Measurements from ENCODE around the gene SYPL2.
A peak's percentile ranks its signal among the peaks of the same experiment; 100 is the strongest.

Gene SYPL2

GRCh38 chr1:109504974-109505373 is 38.6 kb downstream of the SYPL2 start:
- Histone ChIP-seq H3K4me3 (ENCODE audit: low read depth, low read length) (no peak overlapping the region), H3K36me3 (replicated peaks) (no peaks in the 10 kb centered on the region), H3K27me3 (replicated peaks) (peaks cover 4% of the 10 kb centered on the region), H3K27ac (no peak overlapping the region)
- DNase-seq = no peak
- TF ChIP-seq, protein P1, sequence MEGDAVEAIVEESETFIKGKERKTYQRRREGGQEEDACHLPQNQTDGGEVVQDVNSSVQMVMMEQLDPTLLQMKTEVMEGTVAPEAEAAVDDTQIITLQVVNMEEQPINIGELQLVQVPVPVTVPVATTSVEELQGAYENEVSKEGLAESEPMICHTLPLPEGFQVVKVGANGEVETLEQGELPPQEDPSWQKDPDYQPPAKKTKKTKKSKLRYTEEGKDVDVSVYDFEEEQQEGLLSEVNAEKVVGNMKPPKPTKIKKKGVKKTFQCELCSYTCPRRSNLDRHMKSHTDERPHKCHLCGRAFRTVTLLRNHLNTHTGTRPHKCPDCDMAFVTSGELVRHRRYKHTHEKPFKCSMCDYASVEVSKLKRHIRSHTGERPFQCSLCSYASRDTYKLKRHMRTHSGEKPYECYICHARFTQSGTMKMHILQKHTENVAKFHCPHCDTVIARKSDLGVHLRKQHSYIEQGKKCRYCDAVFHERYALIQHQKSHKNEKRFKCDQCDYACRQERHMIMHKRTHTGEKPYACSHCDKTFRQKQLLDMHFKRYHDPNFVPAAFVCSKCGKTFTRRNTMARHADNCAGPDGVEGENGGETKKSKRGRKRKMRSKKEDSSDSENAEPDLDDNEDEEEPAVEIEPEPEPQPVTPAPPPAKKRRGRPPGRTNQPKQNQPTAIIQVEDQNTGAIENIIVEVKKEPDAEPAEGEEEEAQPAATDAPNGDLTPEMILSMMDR (IDR thresholded peaks at IDR 0.05; ENCODE audit: low read depth, low read length, missing control alignments) = no peak
- in situ Hi-C loops (cut with HindIII; ENCODE audit: low pct_ligation_motif_present, low sequenced_read_pairs) = no loop called here

DNA sequence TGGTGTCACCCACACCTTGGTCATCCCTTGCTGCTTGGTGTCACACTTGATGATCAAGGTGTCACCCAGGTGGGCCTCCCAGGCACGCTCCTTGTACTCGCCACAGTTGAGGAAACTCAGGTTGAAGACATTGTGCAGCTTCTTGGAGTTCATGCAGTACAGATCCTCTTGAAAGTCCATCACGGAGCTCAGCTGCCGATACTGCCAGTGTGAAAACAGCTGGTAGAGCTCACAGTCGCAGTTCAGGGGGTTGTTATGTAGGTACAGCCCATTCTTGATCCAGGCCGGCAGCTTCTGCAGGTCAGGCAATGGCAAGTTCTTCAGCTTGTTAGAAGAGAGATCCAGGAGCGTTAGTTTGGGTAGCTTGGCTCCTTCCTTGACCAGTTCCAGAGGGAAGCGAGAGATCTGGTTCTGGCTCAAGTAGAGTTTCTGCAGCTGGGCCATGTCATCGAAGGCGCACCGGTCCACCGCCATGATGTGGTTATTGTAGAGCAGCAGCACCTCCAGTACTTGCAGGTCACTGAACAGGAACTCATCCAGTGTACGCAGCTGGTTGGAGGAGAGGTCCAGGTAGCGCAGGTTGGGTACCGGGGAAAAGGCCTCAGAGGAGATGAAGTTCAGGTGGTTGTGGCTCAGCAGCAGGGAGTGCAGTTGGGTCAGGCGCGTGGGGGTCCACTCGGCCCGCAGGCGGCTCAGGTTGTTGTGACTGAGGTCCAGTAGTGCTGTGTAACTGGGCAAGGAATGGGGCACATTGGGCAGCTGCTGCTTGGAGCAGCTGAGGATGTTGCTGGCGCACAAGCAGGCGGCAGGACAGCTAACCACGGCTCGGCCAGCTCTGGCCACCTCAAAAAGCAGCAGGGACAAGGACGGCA is 41.9 kb downstream of the SYPL2 start:
- TF ChIP-seq, protein P1 (IDR thresholded peaks at IDR 0.05; ENCODE audit: low read depth, low read length, missing control alignments) = no peak
- in situ Hi-C loops (cut with HindIII; ENCODE audit: low pct_ligation_motif_present, low sequenced_read_pairs) = no loop called here
- H3K27ac ChIP-seq = no peak overlapping the region
- H3K27me3 ChIP-seq (replicated peaks) = peaks cover 8% of the 10 kb centered on the region
- DNase-seq = no peak
- no peak overlapping the region for H3K4me3 ChIP-seq (ENCODE audit: low read depth, low read length)
- no peaks in the 10 kb centered on the region for H3K36me3 ChIP-seq (replicated peaks)

- in situ Hi-C loops (cut with HindIII; ENCODE audit: low pct_ligation_motif_present, low sequenced_read_pairs) = no loop called here
- H3K27ac ChIP-seq = no peak overlapping the region
- peaks cover 8% of the 10 kb centered on the region for H3K27me3 ChIP-seq (replicated peaks)
- DNase-seq = no peak
- no peaks in the 10 kb centered on the region for H3K36me3 ChIP-seq (replicated peaks)
- TF ChIP-seq, protein P1 (IDR thresholded peaks at IDR 0.05; ENCODE audit: low read depth, low read length, missing control alignments) = no peak
- H3K4me3 ChIP-seq (ENCODE audit: low read depth, low read length) = no peak overlapping the region
Observed at GRCh38 chr1:109508873-109509175, 42.5 kb downstream of the SYPL2 start.

GRCh38 chr1:109509176-109510134 is 43.1 kb downstream of the SYPL2 start, which contains the start of gene AMIGO1:
Gene AMIGO1 (minus strand): TSS chr1:109509727. CDS start chr1:109508912, 815 bp downstream.
- no peak within 1 kb of the TSS for H3K27ac ChIP-seq
- in situ Hi-C loops (cut with HindIII; ENCODE audit: low pct_ligation_motif_present, low sequenced_read_pairs) = no loop called here

DNA sequence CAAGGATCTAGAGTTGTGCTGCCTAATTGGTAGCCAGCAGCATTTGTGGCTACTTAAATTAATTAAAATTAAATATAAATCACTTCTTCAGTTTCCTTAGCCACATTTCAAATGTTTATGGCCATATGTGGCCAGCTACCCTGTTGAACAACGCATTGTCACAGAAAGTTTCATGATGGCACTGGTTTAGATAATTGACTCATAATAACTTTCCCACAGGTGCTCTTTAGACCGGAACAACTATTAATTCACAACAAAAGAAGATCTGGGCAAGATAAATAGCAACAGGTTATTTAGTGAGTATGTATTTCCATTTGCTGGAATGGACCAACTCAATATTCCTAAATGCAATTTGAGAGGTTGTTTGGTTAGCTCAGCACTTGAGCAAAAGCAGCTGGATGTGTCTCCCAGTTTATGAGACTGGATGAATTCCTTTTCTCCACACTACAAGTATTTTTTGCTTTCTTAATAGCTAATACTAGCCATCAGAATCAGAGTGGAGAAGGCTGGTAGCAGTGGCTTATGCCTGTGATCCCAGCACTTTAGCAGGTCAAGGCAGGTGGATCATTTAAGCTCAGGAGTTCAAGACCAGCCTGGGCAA is 46.9 kb downstream of the SYPL2 start:
- DNase-seq = no peak
- peaks cover 8% of the 10 kb centered on the region for H3K27me3 ChIP-seq (replicated peaks)
- H3K36me3 ChIP-seq (replicated peaks) = no peaks in the 10 kb centered on the region
- in situ Hi-C loops (cut with HindIII; ENCODE audit: low pct_ligation_motif_present, low sequenced_read_pairs) = no loop called here
- no peak overlapping the region for H3K27ac ChIP-seq
- TF ChIP-seq, protein P1 (IDR thresholded peaks at IDR 0.05; ENCODE audit: low read depth, low read length, missing control alignments) = no peak
- no peak overlapping the region for H3K4me3 ChIP-seq (ENCODE audit: low read depth, low read length)

More at GRCh38 chr1:109509176-109510134, 43.1 kb downstream of the SYPL2 start, which contains the start of gene AMIGO1:
- H3K27me3 ChIP-seq (replicated peaks) = peaks cover 8% of the 10 kb centered on the region
- TF ChIP-seq, protein P1 (IDR thresholded peaks at IDR 0.05; ENCODE audit: low read depth, low read length, missing control alignments) = no peak
- H3K4me3 ChIP-seq (ENCODE audit: low read depth, low read length) = peak within 1 kb of the TSS; percentile 63
- DNase-seq = no peak
- no peaks in the 10 kb centered on the region for H3K36me3 ChIP-seq (replicated peaks)

Measured in brain microvascular endothelial cell (primary cell).